ENCODE results near the gene SEMA3E. TPM values are rescaled to one million over a fixed set of nuclear protein-coding genes. Genes with fewer than 3 reads are reported as not detected.

SEMA3E gene
- total RNA-seq, 1 experiment from 2014 or later: 2.5 TPM

DNA sequence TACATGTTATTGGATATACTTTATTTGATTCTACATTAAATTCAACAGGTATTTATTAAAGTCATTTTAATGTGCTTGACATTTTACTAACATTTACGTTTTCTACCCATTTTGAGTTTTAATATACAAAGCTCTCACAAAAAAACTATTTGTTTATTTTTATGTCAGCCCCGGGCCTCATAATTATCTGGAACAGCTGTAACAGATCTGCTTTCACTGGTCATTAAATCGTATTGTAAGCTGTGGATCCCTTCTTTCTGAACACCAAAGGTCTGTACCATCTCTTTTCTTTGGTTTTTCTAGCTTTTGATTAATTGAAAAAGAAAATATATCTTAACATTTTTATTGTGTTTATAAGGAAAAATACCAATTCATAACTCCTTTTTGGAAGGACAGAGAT lies 73.5 kb downstream of the SEMA3E start:
- no peak overlapping the region for H3K4me3 Mint-ChIP-seq
- DNase-seq (ENCODE audit: low spot score): no peak
- H3K27ac Mint-ChIP-seq: no peak overlapping the region
- no peak for ATAC-seq
- H3K4me1 Mint-ChIP-seq: no peaks in the 10 kb centered on the region
- H3K9me3 Mint-ChIP-seq: no peaks in the 10 kb centered on the region
- no peaks in the 10 kb centered on the region for H3K36me3 Mint-ChIP-seq
- ChIA-PET POLR2A (no interaction called here), CTCF (no interaction called here)
- TF ChIP-seq TCF7 (CRISPR knock-in tag; IDR thresholded peaks at IDR 0.05; ENCODE audit: low read depth) (no peak), FOXK1 (CRISPR knock-in tag; IDR thresholded peaks at IDR 0.05) (no peak)
- no peaks in the 10 kb centered on the region for H3K27me3 Mint-ChIP-seq (ENCODE audit: low read depth)

DNA sequence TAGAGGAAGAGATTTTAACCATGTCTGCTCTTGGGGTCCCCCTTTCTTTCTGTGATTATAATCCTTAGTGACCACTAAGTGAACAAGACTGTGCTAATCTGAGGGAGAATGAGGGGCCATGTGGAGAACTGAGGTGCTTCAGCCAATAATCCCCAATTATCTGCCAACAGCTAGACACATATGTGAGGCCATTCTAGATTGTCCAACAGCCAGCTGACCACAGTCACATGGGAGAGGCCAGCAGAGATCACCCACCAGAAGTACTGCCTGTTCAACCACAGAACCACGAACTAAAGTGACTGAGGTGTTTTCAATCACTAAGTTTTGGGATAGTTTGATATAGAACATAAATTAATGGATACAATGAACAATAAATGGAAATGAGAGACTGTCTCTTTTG lies 74.3 kb downstream of the SEMA3E start:
- ATAC-seq (no peak), DNase-seq (ENCODE audit: low spot score) (no peak)
- H3K36me3 Mint-ChIP-seq: no peaks in the 10 kb centered on the region
- TF ChIP-seq PRRX2 (CRISPR knock-in tag; IDR thresholded peaks at IDR 0.05) (no peak), CREM (CRISPR knock-in tag; IDR thresholded peaks at IDR 0.05) (no peak), FOXP1 (CRISPR knock-in tag; IDR thresholded peaks at IDR 0.05; ENCODE audit: borderline replicate concordance) (no peak), SMAD3 (CRISPR knock-in tag; IDR thresholded peaks at IDR 0.05; ENCODE audit: borderline replicate concordance) (no peak), FOXJ3 (CRISPR knock-in tag; IDR thresholded peaks at IDR 0.05; ENCODE audit: borderline replicate concordance) (no peak), ZNF121 (CRISPR knock-in tag; IDR thresholded peaks at IDR 0.05) (no peak), MXD4 (CRISPR knock-in tag; IDR thresholded peaks at IDR 0.05; ENCODE audit: borderline replicate concordance) (no peak), TEAD1 (CRISPR knock-in tag; IDR thresholded peaks at IDR 0.05) (no peak), ZNF232 (CRISPR knock-in tag; IDR thresholded peaks at IDR 0.05) (no peak), SMAD4 (CRISPR knock-in tag; IDR thresholded peaks at IDR 0.05) (no peak), ZNF219 (CRISPR knock-in tag; IDR thresholded peaks at IDR 0.05; ENCODE audit: borderline replicate concordance) (no peak), KAT7 (CRISPR knock-in tag; IDR thresholded peaks at IDR 0.05; ENCODE audit: borderline replicate concordance) (no peak), JUN (CRISPR knock-in tag; IDR thresholded peaks at IDR 0.05) (no peak), FOXK1 (CRISPR knock-in tag; IDR thresholded peaks at IDR 0.05) (no peak)
- TF ChIP-seq, protein P1, sequence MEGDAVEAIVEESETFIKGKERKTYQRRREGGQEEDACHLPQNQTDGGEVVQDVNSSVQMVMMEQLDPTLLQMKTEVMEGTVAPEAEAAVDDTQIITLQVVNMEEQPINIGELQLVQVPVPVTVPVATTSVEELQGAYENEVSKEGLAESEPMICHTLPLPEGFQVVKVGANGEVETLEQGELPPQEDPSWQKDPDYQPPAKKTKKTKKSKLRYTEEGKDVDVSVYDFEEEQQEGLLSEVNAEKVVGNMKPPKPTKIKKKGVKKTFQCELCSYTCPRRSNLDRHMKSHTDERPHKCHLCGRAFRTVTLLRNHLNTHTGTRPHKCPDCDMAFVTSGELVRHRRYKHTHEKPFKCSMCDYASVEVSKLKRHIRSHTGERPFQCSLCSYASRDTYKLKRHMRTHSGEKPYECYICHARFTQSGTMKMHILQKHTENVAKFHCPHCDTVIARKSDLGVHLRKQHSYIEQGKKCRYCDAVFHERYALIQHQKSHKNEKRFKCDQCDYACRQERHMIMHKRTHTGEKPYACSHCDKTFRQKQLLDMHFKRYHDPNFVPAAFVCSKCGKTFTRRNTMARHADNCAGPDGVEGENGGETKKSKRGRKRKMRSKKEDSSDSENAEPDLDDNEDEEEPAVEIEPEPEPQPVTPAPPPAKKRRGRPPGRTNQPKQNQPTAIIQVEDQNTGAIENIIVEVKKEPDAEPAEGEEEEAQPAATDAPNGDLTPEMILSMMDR (IDR thresholded peaks at IDR 0.05): no peak
- TF ChIP-seq, protein P2, sequence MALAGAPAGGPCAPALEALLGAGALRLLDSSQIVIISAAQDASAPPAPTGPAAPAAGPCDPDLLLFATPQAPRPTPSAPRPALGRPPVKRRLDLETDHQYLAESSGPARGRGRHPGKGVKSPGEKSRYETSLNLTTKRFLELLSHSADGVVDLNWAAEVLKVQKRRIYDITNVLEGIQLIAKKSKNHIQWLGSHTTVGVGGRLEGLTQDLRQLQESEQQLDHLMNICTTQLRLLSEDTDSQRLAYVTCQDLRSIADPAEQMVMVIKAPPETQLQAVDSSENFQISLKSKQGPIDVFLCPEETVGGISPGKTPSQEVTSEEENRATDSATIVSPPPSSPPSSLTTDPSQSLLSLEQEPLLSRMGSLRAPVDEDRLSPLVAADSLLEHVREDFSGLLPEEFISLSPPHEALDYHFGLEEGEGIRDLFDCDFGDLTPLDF (CRISPR knock-in tag; IDR thresholded peaks at IDR 0.05): no peak
- TF ChIP-seq, protein P3, sequence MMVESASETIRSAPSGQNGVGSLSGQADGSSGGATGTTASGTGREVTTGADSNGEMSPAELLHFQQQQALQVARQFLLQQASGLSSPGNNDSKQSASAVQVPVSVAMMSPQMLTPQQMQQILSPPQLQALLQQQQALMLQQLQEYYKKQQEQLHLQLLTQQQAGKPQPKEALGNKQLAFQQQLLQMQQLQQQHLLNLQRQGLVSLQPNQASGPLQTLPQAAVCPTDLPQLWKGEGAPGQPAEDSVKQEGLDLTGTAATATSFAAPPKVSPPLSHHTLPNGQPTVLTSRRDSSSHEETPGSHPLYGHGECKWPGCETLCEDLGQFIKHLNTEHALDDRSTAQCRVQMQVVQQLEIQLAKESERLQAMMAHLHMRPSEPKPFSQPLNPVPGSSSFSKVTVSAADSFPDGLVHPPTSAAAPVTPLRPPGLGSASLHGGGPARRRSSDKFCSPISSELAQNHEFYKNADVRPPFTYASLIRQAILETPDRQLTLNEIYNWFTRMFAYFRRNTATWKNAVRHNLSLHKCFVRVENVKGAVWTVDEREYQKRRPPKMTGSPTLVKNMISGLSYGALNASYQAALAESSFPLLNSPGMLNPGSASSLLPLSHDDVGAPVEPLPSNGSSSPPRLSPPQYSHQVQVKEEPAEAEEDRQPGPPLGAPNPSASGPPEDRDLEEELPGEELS (CRISPR knock-in tag; IDR thresholded peaks at IDR 0.05): no peak
- POLR2A ChIA-PET: no interaction called here
- H3K4me3 Mint-ChIP-seq: no peak overlapping the region
- no peaks in the 10 kb centered on the region for H3K27me3 Mint-ChIP-seq (ENCODE audit: low read depth)
- CTCF ChIA-PET: no interaction called here
- H3K9me3 Mint-ChIP-seq: peaks cover 3% of the 10 kb centered on the region; the same call in 1 of the 2 replicates
- no peaks in the 10 kb centered on the region for H3K4me1 Mint-ChIP-seq
- no peak overlapping the region for H3K27ac Mint-ChIP-seq

DNA sequence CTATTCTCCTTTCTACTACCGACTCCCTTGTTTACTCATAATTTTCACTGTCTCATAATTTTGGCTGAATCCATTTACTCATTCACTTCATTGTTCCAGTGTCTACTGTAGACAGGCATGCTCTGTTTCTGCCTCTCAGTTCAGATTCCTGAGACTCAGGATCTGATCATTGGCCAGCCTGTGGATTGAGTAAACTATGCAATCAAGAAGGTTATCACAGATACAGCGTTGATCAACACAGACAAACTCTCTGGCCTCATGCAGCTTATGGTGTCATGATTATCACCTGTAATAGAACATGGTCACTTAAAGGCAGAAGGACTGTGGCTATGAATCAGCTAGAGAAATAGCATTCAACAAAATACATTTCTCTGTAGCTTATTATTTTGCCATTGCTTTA lies 86.0 kb downstream of the SEMA3E start:
- Mint-ChIP-seq H3K4me3 (no peak overlapping the region), H3K27me3 (ENCODE audit: low read depth) (no peaks in the 10 kb centered on the region), H3K27ac (no peak overlapping the region), H3K4me1 (no peaks in the 10 kb centered on the region), H3K9me3 (peaks cover 8% of the 10 kb centered on the region), H3K36me3 (no peaks in the 10 kb centered on the region)
- DNase-seq (ENCODE audit: low spot score): no peak
- ChIA-PET CTCF (no interaction called here), POLR2A (no interaction called here)
- no peak for ATAC-seq
- TF ChIP-seq, protein P4, sequence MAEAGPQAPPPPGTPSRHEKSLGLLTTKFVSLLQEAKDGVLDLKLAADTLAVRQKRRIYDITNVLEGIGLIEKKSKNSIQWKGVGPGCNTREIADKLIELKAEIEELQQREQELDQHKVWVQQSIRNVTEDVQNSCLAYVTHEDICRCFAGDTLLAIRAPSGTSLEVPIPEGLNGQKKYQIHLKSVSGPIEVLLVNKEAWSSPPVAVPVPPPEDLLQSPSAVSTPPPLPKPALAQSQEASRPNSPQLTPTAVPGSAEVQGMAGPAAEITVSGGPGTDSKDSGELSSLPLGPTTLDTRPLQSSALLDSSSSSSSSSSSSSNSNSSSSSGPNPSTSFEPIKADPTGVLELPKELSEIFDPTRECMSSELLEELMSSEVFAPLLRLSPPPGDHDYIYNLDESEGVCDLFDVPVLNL (CRISPR knock-in tag; IDR thresholded peaks at IDR 0.05; ENCODE audit: borderline replicate concordance, low read depth): no peak
- TF ChIP-seq, protein P5, sequence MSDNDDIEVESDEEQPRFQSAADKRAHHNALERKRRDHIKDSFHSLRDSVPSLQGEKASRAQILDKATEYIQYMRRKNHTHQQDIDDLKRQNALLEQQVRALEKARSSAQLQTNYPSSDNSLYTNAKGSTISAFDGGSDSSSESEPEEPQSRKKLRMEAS (CRISPR knock-in tag; IDR thresholded peaks at IDR 0.05): no peak
- TF ChIP-seq EMX1 (CRISPR knock-in tag; IDR thresholded peaks at IDR 0.05): no peak
- TF ChIP-seq, protein P6, sequence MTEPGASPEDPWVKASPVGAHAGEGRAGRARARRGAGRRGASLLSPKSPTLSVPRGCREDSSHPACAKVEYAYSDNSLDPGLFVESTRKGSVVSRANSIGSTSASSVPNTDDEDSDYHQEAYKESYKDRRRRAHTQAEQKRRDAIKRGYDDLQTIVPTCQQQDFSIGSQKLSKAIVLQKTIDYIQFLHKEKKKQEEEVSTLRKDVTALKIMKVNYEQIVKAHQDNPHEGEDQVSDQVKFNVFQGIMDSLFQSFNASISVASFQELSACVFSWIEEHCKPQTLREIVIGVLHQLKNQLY (CRISPR knock-in tag; IDR thresholded peaks at IDR 0.05): no peak
- TF ChIP-seq, protein P7, sequence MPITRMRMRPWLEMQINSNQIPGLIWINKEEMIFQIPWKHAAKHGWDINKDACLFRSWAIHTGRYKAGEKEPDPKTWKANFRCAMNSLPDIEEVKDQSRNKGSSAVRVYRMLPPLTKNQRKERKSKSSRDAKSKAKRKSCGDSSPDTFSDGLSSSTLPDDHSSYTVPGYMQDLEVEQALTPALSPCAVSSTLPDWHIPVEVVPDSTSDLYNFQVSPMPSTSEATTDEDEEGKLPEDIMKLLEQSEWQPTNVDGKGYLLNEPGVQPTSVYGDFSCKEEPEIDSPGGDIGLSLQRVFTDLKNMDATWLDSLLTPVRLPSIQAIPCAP (CRISPR knock-in tag; IDR thresholded peaks at IDR 0.05): no peak
- TF ChIP-seq, protein P8, sequence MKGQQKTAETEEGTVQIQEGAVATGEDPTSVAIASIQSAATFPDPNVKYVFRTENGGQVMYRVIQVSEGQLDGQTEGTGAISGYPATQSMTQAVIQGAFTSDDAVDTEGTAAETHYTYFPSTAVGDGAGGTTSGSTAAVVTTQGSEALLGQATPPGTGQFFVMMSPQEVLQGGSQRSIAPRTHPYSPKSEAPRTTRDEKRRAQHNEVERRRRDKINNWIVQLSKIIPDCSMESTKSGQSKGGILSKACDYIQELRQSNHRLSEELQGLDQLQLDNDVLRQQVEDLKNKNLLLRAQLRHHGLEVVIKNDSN (CRISPR knock-in tag; IDR thresholded peaks at IDR 0.05): no peak
- TF ChIP-seq, protein P9, sequence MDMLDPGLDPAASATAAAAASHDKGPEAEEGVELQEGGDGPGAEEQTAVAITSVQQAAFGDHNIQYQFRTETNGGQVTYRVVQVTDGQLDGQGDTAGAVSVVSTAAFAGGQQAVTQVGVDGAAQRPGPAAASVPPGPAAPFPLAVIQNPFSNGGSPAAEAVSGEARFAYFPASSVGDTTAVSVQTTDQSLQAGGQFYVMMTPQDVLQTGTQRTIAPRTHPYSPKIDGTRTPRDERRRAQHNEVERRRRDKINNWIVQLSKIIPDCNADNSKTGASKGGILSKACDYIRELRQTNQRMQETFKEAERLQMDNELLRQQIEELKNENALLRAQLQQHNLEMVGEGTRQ (CRISPR knock-in tag; IDR thresholded peaks at IDR 0.05): no peak
